CD4-positive, alpha-beta T cell treated with Interleukin-12 subunit alpha and Interleukin-12 subunit beta, for 1 hour (primary cell): Measurements from ENCODE around the gene CDK9.
"Not testable (repeated sequence)": the region's sequence is repeated elsewhere in the genome, so short reads cannot be mapped to it uniquely, and the experiment has no call there.

Experiments used
- DNase-seq: peaks from one replicate; pipeline ENCODE4 v3.0.0-alpha.2; 2020

The CDK9 gene

GRCh38 chr9:127785933-127786772, at the start of gene CDK9:
Gene CDK9 (plus strand): TSS chr9:127786034. CDS start chr9:127786149, 115 bp downstream.
- peak; percentile 94 for DNase-seq

DNA sequence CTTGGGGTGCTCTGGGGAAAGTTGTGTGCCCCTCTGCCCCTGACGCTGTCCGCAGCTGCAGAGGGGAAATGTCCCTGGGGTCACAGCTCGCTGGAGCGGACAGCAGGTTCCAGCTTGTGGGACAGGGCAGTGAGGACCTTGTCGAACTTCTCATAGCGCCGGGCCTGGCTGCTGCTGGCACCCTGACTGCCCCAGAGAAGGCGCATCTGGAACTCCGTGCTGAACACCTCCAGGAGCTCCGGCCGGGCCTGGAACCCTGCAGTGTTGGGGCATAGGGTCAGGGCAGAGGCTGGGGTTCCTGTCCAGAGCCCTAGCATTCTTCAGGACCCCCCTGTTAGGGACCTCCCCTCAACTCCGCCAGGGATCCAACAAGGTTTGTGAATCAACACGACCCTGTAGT, 47.2 kb upstream of the CDK9 start:
- DNase-seq: no peak

DNA sequence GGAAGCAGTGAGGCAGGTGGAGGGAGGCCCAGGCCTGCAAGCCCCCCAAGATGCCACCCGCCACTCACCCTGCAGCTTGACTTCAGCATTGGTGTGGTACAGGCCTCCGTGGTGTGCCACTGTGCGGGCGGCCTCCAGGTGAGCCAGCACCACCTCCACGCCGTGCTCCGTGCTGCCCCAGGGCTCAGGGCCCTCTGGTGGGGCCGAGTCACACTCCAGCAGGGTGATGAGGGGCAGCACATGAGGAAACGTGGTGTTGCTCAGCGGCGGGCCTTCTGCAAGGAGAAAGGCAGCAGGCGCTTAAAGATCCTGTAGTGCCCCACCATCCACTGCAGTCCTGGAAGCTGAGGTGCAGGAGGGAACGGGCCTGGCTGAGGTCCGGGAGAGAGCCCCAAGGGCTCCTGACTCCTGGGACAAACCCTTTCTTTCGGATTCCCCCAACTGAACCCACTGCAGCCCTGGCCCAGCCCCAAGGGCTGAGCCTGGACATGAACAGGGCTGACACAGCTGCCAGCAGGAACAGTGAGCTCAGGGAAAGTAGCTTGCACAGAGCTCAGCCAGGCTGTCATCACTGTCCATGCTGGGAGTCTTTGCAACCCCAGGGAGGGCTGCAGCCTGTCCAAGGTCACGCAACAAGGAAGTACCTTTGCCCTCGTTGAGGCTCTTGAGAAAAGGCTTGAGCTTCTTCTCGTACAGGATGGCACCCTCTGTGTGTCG, 46.1 kb upstream of the CDK9 start:
- no peak for DNase-seq

DNA sequence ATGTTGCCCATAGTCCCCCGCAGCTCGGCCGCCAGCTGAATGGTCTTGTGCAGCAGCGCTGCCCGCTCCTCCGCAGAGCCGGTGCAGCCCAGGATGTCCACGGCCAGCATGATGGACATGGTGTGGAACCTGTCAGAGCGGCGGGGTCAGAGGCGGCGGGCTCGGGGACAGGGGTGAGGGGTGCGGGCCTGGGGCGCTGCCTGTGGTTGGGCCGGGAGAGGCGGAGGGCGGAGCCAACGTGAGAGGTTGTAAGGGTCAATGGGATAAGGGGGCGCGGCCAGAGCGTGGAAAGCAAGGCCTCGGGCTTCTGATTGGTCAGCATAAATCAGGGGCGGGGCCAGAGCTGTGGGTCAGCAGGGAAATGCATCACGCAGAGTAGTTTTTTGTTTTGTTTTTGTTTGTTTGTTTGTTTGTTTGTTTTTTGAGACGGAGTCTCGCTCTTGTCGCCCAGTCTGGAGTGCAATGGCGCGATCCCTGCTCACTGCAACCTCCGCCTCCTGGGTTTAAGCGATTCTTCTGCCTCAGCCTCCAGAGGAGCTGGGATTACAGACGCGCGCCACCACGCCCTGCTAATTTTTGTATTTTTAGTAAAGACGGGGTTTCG, 43.9 kb upstream of the CDK9 start:
- DNase-seq: no peak

DNA sequence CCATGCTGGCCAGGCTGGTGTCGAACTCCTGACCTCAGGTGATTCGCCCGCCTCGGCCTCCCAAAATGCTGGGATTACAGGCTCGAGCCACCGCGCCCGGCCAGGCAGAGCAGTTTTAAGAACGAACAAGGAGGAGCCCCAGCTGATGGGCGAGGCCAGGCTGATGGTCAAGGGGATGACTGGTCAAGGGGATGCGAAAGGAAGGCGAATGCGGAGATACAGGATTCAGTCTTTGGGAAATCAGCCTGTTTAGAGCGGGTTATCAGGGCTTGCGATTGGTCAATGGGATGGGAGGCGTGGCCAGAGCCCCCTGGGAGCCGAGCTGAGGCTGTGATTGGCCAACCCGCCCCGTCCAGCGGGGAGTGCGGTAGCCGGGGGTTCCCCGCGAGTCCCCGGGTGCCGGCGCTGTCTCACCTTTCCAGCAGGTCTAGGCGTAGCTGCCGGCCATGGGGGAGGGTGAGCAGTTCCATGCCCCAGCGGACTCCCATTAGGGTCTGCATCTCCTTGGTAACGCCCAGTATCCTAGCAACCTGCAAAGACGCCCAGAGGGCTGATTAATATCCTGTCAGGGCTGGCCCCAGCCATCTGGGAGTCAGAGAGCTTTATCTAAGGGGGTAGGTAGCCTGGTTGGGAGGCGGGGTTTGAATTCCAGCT, 43.3 kb upstream of the CDK9 start:
- no peak for DNase-seq

DNA sequence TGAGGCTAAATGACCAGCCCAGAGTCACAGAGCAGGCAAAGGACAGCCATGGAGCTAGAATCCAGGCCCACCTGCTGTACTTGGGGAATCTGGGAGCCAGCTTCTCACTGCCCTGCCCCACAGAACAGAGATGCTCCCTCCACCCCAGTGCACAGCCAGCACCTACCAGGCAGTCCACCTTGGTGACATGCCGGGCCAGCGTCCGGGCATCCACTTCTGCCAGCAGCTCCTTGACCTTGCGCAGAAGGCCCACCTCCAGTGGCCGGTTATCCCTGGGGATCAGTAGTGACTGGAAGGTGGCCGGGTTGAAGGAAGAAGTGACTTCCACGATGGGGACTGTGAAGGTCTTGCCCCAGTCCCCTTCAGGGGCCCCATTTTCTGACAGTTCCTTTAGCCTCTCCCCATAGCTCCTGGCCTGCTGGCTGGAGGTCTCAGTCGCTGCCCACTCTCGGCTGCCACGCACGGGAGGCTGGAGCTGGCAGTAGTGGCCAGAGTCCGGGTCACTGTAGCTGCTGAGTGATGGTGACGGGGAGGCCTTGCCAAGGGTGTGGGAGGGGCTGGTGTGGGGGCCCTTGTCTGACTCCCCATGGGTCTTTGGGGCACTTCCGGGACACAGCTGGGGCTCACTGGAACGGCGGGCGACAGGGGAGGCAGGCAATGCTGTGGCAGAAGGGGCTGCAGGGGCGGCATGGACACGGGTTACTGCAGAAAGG, 41.3 kb upstream of the CDK9 start:
- no peak for DNase-seq

DNA sequence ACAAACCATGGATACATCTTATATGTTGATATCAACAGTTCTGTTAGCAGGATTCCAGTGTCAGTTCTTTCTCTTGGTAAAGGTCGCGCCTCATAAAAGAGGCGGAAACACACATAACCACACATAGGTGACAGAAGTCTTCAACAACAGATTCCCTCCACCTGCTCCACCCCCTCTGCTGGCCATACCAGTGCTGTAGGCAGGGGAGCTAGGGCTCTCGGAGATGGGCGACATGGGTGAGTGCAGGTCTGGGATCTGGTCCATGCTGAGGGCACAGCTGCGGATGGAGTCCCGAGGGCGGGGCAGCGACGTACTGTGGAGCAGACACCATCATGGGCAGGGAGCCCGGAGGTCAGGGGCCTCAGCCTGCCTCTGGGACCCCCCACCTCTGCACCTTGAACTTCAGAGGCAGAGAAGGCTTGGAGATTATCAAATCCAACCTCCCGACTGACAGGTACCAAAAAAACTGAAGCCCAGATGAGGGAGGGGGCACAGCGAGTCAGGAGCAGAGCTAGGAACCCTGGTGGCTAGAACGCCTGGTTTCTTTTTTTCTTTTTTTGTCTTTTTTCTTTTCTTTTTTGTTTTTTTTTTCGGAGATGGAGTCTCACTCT, 38.8 kb upstream of the CDK9 start:
- peak; percentile 48 for DNase-seq

DNA sequence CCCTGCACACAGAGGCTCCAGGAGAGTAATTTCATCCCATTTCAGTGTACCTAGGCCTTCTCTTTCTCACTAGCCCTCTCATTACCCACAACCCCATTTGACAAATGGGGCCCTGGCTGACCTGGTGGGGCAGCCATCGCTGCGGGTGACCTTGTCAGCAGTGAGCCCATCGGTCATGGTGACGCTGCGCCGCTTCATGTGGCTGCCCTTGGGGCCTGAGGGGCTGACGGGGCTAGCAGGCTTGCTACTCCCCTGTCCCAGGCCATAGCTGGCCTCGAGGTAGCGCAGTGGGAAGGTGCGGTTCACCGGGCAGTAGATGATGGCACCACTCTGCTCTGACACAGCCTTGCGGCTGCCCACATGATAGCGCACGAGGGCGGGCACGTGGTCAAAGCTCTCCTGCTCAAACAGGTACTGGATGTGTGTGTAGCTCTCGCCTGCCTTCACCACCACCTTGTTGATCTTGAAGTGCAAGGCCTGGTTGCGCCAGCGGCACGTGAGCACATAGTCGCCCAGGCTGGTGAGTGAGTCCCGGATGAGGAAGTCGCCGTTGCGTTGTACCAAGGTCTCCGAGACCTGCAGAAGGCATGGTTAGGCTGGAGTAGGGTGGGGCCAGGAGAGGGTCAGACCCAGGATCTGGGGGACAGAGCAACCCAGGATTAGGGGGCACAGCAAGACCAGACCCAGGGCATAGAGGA, 36.6 kb upstream of the CDK9 start:
- DNase-seq: no peak

GRCh38 chr9:127751269-127752054, 34.4 kb upstream of the CDK9 start:
- DNase-seq: no peak

- no peak for DNase-seq
Measured at GRCh38 chr9:127753148-127753547, 32.7 kb upstream of the CDK9 start.

DNA sequence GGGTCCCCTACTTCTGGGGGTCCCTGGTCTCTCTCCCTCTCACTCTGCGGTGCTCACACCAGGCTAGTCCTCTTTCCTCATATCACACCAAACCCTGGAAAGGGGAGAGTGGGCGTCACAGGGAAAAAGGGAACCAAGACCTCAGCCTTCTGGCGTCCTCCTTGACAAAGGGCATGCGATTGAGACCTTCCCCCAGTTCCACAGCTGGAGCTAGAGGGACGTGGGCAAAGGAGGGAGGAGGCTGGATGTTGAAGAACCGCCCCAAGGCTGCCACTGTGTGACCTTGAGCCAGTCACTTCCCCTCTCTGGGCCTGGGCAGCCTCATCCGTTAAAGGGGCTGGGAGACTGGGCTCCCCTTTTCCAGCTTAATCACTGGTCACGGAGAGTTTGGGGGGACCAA, 32.2 kb upstream of the CDK9 start:
- DNase-seq: no peak

GRCh38 chr9:127754099-127755060, 31.5 kb upstream of the CDK9 start:
- no peak for DNase-seq

GRCh38 chr9:127755061-127756060, 30.5 kb upstream of the CDK9 start:
- no peak for DNase-seq

DNA sequence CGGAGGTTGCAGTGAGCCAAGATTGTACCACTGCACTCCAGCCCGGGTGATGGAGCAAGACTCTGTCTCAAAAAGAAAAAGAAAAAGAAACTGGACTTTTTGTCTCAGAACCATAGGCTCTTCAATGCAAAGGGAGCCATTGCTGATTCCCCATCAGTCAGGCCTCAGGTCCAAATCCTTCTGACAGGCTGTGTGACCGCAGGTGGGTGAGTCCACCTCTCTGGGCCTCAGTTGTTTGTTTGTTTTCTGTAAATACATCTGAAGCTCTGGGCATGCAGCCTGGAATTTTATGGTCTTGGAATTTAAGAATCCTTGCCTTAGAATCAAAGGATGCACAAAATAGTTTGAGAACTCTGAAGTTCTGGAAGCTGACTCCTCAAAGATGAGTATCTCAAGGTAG, 29.6 kb upstream of the CDK9 start:
- no peak for DNase-seq

DNA sequence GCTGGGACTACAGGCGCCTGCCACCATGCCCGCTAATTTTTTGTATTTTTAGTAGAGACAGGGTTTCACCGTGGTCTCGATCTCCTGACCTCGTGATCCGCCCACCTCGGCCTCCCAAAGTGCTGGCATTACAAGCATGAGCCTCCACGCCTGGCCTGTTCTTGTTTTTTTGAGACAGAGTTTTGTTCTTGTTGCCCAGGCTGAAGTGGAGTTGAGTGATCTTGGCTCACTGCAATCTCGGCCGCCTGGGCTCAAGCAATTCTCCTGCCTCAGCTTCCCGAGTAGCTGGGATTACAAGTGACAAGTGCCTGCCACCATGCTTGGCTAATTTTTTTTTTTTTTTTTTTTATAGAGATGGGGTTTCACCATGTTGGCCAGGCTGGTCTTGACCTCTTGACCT, 29.1 kb upstream of the CDK9 start:
- not testable (repeated sequence) for DNase-seq

DNA sequence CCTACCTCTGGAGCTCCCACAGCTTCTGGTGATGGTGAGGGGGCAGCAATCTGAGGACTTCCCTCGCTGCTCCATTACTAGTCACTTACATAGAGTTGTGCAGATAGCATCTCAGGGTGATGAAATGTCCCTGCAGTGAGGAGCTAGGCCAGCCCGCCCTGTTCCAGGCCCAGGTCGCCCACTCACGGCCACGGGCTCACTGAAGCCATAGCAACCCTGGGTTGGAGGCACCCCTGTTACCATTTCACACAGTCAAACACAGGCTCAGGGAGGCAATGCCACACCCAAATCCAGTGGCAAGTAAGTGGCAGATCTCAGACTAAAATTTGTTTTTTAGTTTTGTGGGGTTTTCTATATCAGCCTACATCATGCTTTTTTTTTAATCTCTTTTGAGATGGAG, 27.0 kb upstream of the CDK9 start:
- DNase-seq: no peak

DNA sequence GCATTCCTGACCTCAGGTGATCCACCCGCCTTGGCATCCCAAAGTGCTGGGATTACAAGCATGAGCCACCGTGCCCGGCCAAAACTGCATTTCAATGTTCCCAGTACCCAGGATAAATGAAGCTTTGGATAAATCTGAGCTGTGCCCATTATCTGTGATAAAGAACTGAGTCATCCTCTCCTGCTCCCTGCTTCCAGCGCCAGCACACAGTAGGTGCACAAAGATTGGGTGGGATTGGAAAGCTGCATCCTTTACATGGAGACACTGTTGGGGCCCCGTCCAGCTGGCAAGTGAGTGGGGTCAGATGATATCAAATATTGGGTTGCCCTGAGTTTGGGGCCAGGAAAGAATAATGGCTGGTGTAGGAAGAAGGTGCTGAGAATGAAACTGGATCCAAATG, 24.8 kb upstream of the CDK9 start:
- no peak for DNase-seq

GRCh38 chr9:127761491-127761956, 24.3 kb upstream of the CDK9 start:
- DNase-seq: no peak
